ENCODE measurements around the gene FBN1.

Gene FBN1

DNA sequence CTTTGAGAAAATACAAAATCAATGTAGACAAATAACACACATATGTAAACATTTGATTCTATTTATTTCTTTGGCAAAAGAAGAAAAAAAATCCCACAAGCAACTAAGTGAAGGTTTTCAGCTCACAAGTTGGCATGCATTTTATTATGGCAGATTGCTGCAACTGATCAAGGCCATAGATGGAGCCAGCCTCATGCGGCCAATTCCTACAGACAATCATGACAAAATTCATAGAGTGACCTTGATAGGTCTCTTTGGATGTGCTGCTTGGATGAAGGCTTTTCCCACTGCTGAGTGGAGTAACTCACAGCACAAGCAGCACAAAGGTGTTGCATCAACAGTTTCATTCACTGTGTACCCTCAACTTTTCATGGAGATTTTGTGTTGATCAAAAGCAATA is 22.1 kb downstream of the FBN1 start:
- DNase-seq (ENCODE audit: low read depth in 1 of 2, low spot score in 1 of 2): no peak

DNA sequence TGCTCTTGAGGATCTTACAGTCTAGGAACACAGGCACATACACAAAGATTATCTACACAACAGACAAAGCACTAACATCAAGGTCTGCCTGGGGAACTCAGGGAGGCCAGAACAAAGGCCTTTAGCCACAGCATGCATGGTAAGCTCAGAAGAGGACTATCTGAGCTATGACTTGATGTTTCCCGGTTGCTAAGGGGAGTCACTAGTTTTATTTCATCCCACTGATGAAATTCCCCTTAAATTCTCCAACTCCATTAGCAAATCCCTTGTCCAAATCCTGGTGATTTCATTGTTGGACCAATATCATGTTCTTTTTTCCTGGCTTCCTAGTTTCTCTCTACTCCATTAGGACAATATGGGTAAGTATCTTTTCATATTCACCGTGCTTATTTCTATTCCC is 23.3 kb downstream of the FBN1 start:
- no peak for DNase-seq (ENCODE audit: low read depth in 1 of 2, low spot score in 1 of 2)

DNA sequence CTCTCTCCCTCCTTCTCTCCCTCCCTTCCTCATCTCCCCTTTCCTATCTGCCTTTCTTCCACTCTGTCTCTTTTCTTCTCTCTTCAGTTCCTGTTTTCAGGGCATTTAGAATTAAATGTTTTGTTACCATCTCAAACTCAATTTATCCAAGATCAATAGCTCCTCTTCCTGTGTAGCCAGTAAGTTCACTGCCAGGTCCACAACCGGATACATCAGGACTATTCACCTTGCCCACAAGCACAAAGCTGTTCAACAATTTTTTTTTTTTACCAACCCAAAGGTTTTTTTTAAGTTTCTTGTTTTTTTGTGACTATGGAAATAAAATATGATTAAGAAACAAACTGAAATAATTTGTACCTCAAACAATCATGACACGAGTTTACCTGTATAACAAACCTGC is 26.1 kb downstream of the FBN1 start:
- no peak for DNase-seq (ENCODE audit: low read depth in 1 of 2, low spot score in 1 of 2)

DNA sequence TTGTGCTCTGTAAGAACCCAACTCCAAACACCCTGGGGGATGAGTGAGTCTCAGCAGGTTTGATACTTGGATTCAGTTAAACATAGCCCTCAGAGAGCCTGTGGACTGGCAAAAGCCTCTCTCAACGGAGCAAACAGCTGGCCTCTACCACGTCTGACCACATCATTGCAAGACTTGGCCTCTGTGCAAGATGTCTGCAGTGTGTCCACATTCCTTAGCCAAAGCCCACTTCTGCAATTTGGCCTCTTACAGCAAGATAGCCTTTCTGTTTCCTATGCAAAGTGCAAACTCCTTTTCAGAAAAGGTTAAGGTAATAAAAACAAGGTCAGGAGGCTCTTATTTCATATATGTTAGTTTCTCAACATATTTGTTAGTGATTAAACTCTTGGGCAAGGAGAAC is 27.9 kb downstream of the FBN1 start:
- DNase-seq (ENCODE audit: low read depth in 1 of 2, low spot score in 1 of 2): no peak

DNA sequence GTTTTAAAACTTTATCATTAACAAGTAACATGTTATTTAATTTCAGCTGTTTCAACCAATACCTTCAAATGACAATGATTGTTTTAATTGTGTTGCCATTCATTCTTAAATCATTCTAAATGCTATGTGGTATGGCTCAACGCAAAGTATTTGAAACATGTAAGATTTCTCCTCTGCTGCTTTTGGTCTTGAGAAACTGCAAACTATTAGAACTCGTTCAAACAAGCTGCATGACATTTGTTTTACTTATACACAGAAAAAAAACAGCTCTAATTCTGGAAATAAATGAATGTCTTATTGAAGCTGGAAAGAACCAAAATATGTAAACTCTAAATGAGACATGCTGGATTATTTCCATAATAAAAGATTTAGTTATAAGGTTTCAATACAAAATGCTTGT is 29.3 kb downstream of the FBN1 start:
- no peak for DNase-seq (ENCODE audit: low read depth in 1 of 2, low spot score in 1 of 2)

DNA sequence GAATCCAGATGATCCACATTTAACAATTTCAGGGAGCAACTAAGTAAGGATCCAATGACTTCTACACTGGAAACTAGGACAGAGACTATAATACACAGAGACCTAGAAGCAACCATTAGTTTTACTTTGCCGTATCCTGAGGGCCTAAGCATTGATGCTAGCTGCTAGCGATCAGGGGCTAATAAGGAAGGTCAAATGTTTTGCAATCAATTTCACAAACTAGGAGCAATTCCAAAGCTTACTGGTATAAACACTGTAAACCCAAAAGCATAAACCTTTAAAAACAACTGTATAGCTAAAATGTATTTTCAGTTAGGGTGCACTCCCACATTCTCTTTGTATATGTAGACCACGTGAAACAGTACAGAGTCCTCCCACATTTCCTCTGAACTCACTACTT is 31.5 kb downstream of the FBN1 start:
- DNase-seq (ENCODE audit: low read depth in 1 of 2, low spot score in 1 of 2): no peak

DNA sequence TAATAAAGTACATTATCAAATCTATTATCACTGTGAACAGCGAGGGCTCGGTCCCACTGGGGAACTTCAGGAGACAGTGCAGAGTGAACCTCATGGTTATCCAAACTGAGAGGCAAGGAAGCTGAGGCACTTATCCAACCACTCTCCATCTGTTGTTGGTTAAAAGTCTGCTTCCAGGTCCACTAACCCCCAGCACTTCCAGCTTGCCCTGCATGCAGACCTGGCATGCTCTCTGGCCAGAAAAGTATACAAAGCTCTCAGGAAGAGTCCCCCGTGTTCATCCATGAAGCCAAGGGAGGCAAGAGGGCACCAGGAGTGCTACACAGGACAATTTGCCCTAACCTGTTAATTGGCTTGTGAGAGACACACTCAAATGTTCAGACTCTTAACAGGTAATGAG is 36.0 kb downstream of the FBN1 start:
- no peak for DNase-seq (ENCODE audit: low read depth in 1 of 2, low spot score in 1 of 2)

DNA sequence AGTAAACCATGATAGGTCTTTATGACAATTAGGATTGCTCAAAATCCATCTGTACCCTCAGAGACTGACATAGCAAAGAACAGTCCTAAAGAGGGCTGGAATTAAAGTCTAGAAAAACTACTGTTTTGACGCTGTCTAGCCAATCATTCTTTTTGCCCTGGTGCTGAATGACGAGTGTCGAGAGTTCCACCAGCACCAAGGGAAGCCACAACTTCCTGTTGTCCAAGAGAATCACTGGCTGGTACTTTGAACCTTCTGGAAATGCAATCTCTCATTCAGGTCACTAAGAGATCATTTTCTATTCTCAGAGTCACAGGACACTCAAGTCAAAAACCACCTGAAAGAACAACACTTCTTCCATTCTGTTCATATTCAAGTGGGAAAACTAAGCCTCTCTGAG is 37.7 kb downstream of the FBN1 start:
- DNase-seq (ENCODE audit: low read depth in 1 of 2, low spot score in 1 of 2): no peak

DNA sequence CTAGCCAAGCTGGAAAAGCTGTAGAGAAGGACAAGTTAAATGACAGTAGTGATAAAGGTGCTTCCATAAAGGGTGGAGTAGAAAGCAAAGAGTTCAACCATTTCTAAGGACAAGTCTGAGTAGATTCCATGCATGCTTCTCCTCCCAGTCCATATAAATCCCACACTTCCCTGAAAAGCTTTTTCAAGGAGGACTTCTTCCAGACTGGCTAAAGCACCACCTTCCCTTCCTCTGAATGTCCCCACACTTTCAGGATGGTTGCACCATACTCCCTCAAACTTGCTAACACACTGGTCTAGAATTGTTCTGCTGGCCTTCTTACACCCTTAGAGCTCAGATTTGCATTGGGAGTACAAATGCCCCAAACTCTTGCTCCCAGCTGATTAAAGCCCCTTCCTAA is 40.9 kb downstream of the FBN1 start:
- DNase-seq (ENCODE audit: low read depth in 1 of 2, low spot score in 1 of 2): no peak

DNA sequence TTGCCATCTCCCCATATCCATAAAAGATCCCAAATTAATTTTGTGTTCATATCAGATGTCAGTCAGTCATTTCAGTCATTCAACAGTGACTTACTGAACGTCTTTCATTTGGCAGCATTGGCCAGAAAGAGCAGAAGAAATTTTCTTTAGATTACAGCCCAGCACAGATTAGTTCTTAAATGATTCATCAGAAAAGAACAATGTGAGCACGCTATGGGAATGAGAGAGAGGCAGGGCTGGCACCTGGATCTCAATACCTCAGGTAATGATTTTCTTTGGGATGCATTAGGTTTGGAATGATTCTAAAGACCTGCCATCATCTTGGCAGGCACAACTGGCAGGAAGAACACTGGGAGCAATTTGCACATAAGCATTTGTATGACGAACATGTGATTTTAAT is 41.6 kb downstream of the FBN1 start:
- DNase-seq (ENCODE audit: low read depth in 1 of 2, low spot score in 1 of 2): no peak

DNA sequence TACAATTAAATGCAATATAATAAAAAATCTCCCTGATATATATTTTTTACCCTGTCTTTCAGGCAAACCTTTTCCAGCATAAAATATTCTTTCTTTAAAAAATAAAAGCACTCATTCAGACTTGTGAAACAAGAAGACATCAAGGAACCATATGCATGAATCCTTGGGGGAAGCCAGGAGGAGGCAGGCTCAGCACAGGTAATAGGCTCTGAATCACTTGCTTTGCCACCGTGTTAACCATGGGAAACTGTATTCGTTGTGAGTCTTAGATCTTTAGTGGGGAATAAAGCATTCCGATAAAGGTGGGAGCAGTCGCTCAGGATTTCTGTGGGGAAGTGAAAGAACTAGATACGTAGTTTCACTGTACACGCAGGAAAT is 42.4 kb downstream of the FBN1 start:
- DNase-seq (ENCODE audit: low read depth in 1 of 2, low spot score in 1 of 2): no peak

DNA sequence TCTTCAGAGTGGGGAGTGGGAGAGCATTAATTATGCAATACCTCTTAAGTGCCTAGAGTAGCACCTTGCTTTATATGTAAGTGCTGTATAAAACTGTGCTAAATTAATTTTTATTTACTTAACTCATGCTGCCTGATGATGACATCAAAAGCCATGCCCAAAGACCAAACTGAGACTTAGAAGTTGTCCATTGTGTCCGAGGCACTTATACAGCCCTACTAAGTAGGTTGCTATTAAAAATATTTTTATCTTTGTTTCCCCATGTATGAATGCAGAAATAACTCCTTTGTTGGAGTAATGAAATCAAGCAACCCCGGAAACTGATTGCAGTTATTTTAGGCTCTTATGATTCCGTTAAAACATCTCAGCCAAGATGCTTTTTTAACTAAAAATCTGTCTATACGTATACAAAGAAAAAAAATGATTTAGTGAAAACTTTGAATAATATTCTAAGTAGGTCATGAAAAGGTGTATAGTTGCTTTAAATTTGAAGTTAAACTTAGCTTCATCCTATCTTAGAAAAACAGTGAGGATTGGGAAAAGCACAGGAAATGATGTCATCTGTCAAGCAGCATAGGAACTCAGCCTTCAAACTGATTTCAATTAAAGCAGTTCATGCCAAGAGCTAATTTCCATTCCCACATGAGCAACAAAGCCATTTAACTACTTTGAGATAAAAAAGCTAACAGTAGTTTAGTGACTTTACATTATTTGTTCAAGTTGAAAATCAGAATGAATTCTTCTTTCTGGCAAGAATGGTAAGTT is 43.0 kb downstream of the FBN1 start:
- no peak for DNase-seq (ENCODE audit: low read depth in 1 of 2, low spot score in 1 of 2)

DNA sequence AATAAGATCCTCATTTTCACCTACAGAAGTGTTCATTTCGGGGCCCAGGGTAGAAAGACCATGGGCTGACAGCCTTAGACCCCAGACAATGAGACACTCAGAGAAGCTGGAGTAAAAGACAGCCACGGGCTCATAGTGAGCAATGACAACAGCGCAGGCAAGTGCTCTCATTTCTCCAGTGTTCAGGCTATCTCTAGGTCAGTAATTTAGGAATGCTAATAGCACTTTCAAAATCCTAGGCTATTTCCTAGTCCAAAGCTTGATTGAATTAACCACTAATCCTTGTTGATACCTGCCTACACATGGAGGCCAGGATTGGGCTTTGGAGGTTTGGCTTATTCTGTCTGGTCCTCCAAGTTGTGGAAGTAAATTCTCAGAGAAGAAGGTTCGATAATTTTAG is 44.4 kb downstream of the FBN1 start:
- no peak for DNase-seq (ENCODE audit: low read depth in 1 of 2, low spot score in 1 of 2)

DNA sequence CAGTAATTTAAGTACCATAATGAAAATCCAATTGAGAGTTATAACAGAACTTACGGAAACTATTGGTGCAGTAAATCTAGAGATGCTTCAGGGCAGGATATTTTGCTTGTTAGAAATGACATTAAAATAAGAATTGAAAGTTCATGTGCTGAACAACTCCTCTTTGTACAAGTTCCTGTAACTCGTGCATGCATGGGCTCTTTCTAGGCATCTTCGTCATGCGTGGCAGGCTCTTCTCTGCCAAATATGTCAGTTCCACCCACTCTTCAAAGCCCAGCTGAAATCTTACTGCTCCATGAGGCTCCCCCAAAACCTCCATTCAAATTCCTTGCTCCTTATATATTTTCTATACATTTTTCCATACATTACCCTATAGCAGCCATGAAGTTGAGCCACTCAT is 48.7 kb downstream of the FBN1 start:
- DNase-seq (ENCODE audit: low read depth in 1 of 2, low spot score in 1 of 2): no peak

DNA sequence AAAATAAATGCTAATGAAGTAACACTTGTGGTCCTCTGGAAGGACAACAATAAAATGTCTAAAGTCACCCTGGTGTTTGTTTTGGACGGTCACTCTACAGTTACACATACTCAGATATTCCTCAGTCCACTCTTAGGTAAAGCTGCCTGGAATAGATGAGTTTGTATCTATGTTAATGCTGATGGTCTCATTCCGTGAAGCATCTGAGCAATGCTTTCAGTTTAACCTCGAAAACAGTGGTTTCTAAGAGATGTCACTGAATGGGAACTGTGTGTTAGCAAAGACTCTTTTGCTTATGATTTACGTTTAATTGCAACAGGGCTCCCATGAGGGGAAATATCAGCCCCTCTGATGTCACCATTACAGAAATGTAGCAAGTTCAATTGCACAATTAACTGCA is 49.1 kb downstream of the FBN1 start:
- no peak for DNase-seq (ENCODE audit: low read depth in 1 of 2, low spot score in 1 of 2)

DNA sequence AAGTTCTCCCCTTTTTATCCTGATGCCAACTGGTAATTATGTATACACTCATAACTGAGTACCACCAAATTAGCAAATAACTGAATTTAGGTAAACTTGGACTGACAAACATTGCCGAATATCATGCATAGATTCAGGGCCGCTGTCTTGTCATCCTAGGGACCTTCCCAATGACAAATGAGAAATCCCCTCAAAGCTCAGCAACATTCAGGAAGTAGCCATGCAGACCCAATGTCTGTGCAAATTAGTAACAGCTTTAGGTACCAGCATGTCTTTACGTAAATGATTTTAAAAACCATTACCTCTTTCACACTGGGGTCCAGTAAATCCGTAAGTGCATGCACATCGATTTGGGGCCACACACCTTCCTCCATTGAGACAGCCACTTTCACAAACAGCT is 49.5 kb downstream of the FBN1 start:
- no peak for DNase-seq (ENCODE audit: low read depth in 1 of 2, low spot score in 1 of 2)

DNA sequence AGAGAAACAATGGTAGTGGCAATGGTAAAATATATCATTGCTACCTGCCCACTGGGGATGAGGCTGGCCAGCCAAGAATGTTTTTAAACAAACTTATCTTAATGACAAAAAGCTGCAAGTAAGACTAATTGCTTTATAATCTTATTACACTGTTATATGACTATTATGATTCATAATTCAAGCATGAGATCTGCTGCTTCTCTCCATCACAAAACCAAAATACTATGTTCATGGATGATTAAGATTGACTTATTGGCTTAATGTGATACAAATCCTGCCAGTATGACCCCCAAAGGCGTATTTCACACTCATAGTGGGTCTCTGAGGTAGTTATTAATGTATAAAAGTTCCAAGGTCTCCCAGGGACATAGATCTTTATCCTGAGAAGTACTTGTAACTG is 52.6 kb downstream of the FBN1 start:
- no peak for DNase-seq (ENCODE audit: low read depth in 1 of 2, low spot score in 1 of 2)

DNA sequence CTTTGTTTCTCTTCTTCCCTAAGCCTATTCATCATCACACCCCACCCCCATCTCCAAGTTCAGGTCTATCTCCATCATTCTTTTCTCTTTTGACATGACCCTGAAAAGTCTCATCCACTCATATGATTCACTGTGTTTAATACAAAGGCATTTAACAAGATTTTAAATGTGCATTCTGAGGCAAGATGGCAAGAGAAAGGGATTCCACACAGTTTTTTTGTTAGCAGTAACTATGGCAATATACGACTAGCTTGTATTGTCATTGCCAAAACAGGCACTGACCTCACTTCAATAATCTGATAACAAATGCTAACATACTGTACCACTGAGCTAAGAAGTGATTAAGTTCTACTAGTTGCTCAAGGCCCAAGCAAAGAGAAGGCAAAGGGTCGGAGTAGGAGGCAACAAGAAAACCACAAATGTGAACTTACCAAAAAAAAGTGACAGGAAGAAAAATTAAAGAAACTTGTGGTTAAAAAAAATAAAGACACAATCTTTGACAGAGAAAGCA is 53.2 kb downstream of the FBN1 start:
- DNase-seq (ENCODE audit: low read depth in 1 of 2, low spot score in 1 of 2): no peak

DNA sequence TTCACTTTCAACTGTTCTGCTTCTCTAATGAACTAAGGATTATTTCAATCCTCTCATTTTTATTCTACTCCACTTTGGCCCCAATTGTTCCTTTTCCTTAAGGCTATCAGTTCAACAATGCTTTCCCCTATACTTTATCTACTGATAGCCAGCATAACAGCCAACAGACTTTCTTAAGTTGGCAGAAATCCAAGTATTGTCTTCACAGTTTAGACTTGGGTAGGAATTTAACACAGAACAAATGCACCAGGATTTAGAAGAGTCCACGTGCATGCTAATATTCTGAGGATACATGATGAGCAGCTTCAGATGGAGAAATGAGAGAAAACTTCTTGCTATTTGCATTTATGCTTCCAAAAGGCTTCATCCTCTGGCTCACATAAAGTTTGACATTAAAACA is 54.8 kb downstream of the FBN1 start:
- no peak for DNase-seq (ENCODE audit: low read depth in 1 of 2, low spot score in 1 of 2)

DNA sequence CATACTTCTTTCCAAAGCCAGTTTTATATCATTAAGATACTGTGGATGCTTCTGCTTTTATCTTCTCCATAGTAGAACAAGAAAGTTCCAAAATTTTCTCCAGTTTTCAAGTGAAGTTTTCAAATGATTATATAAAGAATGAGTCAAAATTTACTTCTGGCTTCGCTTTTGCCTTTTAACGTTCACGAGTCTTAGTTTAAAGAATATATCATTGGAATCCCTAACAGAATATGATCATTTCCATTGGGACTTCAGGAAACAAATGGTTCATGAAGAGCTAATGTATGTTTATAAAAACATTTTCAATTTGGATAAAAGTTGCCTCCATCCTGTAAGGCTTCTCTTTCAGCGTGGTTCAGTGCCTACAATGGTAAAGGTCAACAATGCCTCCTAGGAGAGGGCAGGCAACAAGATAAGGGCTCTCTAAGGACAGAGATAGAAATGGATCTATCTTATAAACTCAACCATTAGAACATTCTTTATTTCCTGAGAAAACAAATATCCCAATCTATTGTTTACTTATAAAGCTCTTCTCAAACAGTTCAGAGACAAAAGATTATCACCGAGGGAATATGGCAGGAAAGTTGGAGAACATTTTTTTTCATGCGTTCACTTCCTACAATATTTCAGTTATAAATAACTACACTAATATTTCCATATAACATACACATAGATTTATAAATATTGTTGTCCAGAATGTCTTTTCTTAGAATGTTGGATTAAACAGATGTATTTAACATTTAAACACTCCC is 60.5 kb downstream of the FBN1 start:
- no peak for DNase-seq (ENCODE audit: low read depth in 1 of 2, low spot score in 1 of 2)

DNA sequence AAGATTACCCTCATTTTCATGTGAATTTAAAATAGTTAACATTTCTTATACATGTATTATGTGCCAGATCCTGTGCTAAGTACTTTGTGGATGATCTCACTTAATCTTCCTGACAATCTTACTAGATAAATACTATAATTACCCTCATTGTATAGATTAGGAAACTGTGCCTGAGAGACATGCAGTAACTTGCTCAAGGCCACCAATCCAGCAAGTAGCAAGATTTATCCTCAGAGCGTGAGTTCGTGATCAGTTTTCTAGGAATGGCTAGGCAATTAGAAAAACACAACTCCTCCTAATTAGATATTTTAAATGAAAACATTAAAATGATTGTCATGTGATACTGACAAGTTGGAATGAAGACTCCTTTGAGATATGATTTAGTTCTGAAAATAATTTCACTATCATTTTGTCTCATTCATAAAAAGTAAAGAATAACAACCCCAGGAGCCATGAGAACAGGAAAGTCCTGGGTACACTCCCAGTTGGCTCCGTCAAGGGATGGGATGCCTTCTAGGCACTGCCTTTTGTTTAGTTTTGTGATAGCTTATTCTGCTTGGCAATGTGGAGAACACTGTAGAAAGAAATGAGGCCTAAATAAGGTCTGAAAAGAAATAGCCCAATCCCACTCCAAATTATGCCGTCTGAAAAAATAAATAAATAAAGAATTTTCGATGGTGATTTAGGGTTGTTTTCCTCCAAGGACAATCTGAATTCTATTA is 61.3 kb downstream of the FBN1 start:
- no peak for DNase-seq (ENCODE audit: low read depth in 1 of 2, low spot score in 1 of 2)
